Thoracic aorta (tissue), 2 donors: ENCODE data around the gene AUTS2. TPM values are rescaled to one million over a fixed set of nuclear protein-coding genes. Genes with fewer than 3 reads are reported as not detected.
A peak's percentile ranks its signal among the peaks of the same experiment; 100 is the strongest.
"Not testable (repeated sequence)": the region's sequence is repeated elsewhere in the genome, so short reads cannot be mapped to it uniquely, and the experiment has no call there.

Experiments
- ATAC-seq: fragments of 150-250 bp; one replicate; pipeline ENCODE4 v1.8.0; 2017; ENCODE audit warnings: low read depth; ENCODE audit not compliant: insufficient number of reproducible peaks, low FRiP score
- DNase-seq: peaks from one replicate; pipeline ENCODE4 v3.0.0-alpha.2; 2020; ENCODE audit warnings: low spot score
- H3K27ac ChIP-seq, 2 donors: fragments of 200-600 bp; sonication (generic); 1 replicate in 1 of 2; 2 replicates in 1 of 2; pipeline ENCODE4 v1.5.1; 2016; ENCODE audit warnings: mild to moderate bottlenecking in 2 of 2, moderate library complexity in 2 of 2
- H3K27me3 ChIP-seq: fragments of 200-600 bp; sonication (generic); replicated peaks from 2 replicates; pipeline ENCODE4 v1.6.0; 2016; ENCODE audit warnings: mild to moderate bottlenecking; ENCODE audit not compliant: insufficient read depth
- H3K36me3 ChIP-seq: fragments of 200-600 bp; sonication (generic); one replicate; pipeline ENCODE4 v1.5.1; 2016
- H3K4me1 ChIP-seq, 2 donors: fragments of 200-600 bp; sonication (generic); 1 replicate in 1 of 2; 2 replicates in 1 of 2; pipeline versions ENCODE4 v1.5.1 to v1.6.0; 2016; ENCODE audit warnings: low read depth in 2 of 2, mild to moderate bottlenecking in 1 of 2; ENCODE audit not compliant: control insufficient read depth in 1 of 2
- H3K4me3 ChIP-seq: fragments of 200-600 bp; sonication (generic); 2 replicates; pipeline ENCODE4 v1.5.1; 2016; ENCODE audit warnings: mild to moderate bottlenecking
- H3K9me3 ChIP-seq: fragments of 200-600 bp; sonication (generic); 2 replicates; pipeline ENCODE4 v1.5.1; 2016
- CTCF ChIP-seq: fragments of 200-600 bp; sonication (generic); IDR thresholded peaks from one replicate; pipeline ENCODE4 v1.5.1; 2019; ENCODE audit warnings: antibody characterized with exemption
- total RNA-seq, 2 donors: library from RNA; depleted of rRNA; stranded (reverse); fragments of >200 nt; gene quantifications; one replicate each; pipeline versions ENCODE4 v1.1.0 to v1.2.3, GENCODE V29; 2016

Gene AUTS2
- total RNA-seq, 2 donors from 2014 or later: 49.4 to 101 TPM

DNA sequence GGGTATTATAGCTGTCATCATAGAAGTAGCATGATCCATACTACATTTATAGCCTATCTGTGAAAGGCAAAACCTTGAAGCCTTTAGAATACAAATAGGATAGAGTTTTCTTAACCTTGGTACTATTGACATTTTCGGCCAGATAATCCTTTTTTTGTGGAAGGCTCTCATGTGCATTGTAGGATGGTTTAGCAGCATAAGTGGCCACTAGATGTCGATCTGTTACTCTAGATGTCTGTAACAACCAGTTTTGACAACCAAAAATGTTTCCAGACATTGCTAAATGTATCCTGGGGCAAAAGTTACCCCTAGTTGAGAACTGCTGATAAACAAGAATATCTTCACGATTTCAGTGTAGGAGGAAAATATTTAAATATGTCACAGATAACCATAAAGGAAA, 1214.2 kb downstream of the AUTS2 start:
- no peaks in the 10 kb centered on the region for H3K36me3 ChIP-seq
- H3K27ac ChIP-seq: no peak overlapping the region
- peaks cover 3% of the 10 kb centered on the region for H3K9me3 ChIP-seq
- ATAC-seq (no peak), DNase-seq (no peak)
- H3K27me3 ChIP-seq: no peaks in the 10 kb centered on the region
- no peaks in the 10 kb centered on the region for H3K4me1 ChIP-seq
- H3K4me3 ChIP-seq: no peak overlapping the region
- no peak for TF ChIP-seq CTCF

GRCh38 chr7:70822490-70822889, 1224.2 kb downstream of the AUTS2 start:
- not testable (repeated sequence) for H3K9me3 ChIP-seq, ATAC-seq, H3K4me1 ChIP-seq, H3K27ac ChIP-seq, H3K4me3 ChIP-seq, DNase-seq, H3K27me3 ChIP-seq, H3K36me3 ChIP-seq

DNA sequence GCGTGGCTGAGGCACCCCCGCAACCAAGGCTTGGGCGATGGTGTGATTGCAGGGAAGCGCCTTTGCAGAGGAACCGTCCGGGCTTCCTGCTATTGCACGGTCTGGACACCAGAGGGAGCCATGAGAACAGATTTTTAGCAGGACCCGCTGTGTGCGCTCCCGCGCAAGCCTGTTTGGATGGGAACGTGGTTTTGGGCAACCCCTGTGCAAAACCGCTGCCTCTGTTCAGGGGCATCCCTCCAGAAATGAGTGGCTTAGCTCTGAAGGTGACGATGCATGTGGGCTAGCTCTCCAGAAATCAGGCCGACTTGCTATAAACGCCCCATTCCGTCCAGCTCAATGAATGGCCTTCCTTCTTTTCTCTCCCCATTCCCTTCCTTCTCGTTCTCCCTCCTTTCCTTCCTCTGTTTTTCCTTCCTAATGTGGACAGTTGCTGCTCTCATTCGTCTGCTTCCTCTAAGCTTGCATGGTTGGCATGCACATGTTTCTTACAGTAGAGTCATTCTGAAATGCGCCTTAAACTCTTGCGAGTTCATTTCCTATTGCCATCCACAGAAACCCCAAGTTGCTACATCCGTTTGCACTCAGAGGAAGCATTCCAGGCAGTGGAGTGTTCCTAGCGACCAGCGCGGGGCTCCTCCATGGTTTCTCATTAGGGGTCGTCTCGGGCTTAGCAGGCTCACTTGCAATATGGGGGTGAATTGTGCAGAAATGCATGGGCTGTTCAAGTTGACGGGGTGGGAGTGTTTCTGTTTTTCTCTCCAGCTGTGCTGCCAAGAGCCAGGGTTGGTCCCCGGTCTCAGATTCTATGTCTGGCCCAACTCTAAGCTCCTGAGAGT, 1231.2 kb downstream of the AUTS2 start:
- Histone ChIP-seq H3K4me3 (peak overlapping the region; percentile 36), H3K4me1 (peaks cover 2 to 7% of the 10 kb centered on the region in 2 donors), H3K9me3 (no peaks in the 10 kb centered on the region), H3K27me3 (no peaks in the 10 kb centered on the region), H3K36me3 (no peaks in the 10 kb centered on the region), H3K27ac (no peak overlapping the region)
- no peak for DNase-seq
- ATAC-seq: no peak
- TF ChIP-seq CTCF: peak; percentile 89

GRCh38 chr7:70830060-70830395, 1231.8 kb downstream of the AUTS2 start:
- ATAC-seq: no peak
- TF ChIP-seq CTCF: no peak
- no peak overlapping the region for H3K27ac ChIP-seq
- no peaks in the 10 kb centered on the region for H3K36me3 ChIP-seq
- no peaks in the 10 kb centered on the region for H3K27me3 ChIP-seq
- H3K4me3 ChIP-seq: peak overlapping the region; percentile 36
- peaks cover 2 to 7% of the 10 kb centered on the region in 2 donors for H3K4me1 ChIP-seq
- no peaks in the 10 kb centered on the region for H3K9me3 ChIP-seq
- no peak for DNase-seq

- TF ChIP-seq CTCF: no peak
- Histone ChIP-seq H3K27ac (no peak overlapping the region), H3K4me1 (peaks cover 2 to 7% of the 10 kb centered on the region in 2 donors), H3K4me3 (no peak overlapping the region), H3K36me3 (no peaks in the 10 kb centered on the region), H3K9me3 (no peaks in the 10 kb centered on the region), H3K27me3 (no peaks in the 10 kb centered on the region)
- ATAC-seq: no peak
- no peak for DNase-seq
Observed at GRCh38 chr7:70830426-70830825, 1232.2 kb downstream of the AUTS2 start.

DNA sequence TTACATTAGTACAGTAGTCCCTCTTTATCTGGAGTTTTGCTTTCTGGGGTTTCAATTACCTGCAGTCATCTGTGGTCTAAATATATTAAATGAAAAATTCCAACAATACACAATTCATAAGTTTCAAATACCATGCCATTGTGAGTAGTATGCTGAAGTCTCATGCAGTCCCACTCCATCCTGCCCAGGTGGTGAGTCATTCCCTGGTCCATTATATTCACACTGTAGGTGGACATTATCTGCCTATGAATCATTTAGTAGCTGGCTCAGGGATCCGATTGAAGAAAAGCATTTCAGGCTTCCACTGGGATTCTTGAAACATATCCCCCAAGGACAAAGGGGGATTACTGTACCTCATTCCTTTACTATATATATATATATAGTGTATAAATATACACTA, 1235.5 kb downstream of the AUTS2 start:
- ATAC-seq (no peak), DNase-seq (no peak)
- H3K27me3 ChIP-seq: no peaks in the 10 kb centered on the region
- no peak overlapping the region for H3K4me3 ChIP-seq
- TF ChIP-seq CTCF: no peak
- H3K9me3 ChIP-seq: no peaks in the 10 kb centered on the region
- no peaks in the 10 kb centered on the region for H3K36me3 ChIP-seq
- H3K27ac ChIP-seq: no peak overlapping the region
- peaks cover 2 to 7% of the 10 kb centered on the region in 2 donors for H3K4me1 ChIP-seq
